D341Med (cell line): ENCODE data around the gene CDC37L1.
"Not testable (repeated sequence)": the region's sequence is repeated elsewhere in the genome, so short reads cannot be mapped to it uniquely, and the experiment has no call there.

ENCODE experiments used
- DNase-seq: peaks from one replicate; pipeline ENCODE4 v3.0.0; 2012; ENCODE audit warnings: low spot score

Gene CDC37L1

DNA sequence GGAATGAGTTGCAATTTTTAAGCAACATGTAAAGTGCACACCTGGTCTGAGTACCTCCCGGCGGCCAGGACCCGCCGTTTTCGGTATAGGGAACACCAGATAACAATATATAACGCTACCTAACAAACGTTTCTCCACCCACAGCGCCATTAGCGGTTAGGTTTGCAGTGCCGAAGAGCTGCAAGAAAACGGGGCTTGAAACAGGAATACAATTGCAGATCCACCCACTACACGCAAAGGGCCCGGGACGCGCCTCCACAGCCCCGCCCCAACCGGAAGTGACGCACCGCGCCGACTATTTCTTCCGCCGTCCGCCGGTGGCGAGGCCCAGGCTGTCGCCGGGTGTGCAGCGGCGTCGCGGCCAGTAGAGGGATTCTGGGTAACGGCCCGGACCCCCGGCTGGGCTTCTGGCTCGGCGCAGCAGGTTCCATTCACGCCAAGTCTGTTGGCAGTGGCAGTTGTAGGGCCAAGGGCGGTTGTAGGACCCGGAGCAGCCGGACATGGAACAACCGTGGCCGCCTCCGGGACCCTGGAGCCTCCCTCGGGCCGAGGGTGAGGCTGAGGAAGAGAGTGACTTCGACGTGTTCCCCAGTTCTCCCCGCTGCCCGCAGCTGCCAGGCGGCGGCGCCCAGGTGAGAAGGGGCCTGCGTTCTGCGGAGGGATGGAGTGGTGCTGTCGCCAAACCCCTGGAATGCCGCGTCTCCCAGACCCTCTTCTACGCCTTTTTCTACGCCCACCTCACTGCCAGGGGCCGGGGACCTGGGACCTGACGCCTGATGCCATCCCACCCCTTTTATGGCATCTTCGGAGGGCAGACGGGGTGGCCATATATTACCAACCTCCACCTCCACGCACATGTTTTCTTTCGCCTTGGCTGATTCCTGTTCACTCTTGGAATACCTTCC is at the start of gene CDC37L1:
Gene CDC37L1, plus strand, starts transcription at position 302 of the 905 bp plus-strand sequence. Its CDS starts 199 bp downstream, at position 501.
- peak; percentile 97 for DNase-seq

DNA sequence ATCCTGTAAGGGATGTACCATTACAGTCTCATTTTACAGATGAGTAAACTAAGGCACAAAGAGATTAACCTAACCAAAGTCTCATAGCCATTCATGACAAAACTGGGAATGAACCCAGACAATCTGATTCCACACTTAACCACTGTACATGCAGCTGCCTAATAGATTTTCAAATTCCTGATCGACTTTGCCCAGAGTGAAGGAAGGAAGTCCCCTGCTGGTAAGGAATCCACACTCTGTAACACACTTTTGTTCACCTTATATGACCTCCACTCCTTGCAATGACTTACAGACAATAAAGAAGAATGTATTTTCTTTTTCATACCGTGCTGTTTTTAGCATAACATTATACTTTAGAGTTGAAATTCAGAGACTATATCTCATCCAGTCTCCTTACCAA is 48.5 kb upstream of the CDC37L1 start:
- no peak for DNase-seq

DNA sequence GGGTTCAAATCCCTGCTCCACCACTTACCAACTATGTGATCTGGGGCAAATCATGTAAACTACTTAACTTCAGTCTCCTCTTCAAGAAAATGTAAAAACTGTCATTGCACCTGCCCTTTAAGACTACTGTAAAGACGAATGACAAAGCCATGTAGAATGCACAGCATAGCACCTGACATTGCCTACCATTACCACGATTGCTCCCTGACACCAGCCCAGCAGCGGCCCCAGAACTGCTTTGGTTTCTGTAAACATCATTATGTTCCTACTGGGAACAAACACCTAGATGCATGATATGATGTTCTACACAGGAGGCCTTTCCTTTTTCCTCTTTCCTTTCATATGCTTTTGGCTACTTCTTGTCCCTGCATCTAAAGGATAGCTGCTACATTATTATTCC is 40.4 kb upstream of the CDC37L1 start:
- no peak for DNase-seq

DNA sequence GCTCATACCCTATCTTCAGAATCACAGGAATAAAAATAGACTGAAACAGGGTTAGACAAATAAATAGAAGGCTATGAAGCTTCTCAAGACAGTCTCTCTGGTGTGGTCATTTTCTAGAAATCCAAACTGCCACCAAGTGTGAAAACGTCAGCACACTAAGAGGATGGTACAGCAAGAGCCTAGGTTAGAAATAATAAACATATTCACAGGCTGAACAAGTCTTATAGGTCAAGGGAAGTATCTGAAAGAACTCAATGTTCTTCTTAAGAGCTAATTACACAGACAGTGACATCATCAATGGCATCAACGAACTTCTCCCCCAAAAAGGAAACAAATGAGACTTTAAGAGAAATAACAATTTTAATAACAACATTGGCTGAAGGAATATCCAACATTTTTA is 39.9 kb upstream of the CDC37L1 start:
- DNase-seq: no peak

DNA sequence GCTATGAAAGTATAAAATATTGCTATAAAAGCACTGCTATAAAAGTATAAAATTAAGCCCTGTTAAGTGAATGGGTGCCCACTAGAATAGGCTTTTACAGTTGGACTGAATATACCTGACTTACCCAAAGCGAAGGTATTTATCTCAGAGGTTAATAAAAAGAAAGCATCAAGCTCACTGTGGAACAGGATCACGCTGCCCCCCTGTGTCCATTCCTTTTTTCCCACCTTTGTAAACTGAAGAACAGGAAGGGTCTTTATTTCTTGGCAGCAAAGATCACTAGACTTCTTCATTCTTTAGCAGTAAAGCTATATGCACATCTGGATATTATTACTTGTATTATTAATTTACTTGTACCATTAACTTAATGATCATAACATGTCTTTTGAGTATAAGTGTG is 39.3 kb upstream of the CDC37L1 start:
- peak; percentile 42 for DNase-seq

DNA sequence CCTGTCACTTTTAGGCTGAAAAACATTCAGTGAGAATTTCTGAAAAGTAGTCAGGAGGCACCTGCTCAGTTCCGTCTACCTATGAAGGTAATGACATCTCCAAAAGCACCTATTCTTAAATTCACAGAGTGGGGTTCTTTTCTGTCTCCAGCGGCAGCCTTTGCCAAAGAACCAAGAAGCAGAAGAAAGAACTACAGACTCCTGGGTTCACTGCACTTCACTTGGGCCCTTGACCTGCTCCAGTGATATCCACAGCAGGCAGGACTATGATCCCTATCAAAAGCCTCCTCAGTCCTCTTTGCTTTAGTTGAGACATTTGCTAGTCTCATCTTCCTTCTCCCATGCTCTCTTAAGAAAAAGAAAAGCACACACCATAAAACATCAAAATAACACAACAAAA is 37.0 kb upstream of the CDC37L1 start:
- DNase-seq: no peak

DNA sequence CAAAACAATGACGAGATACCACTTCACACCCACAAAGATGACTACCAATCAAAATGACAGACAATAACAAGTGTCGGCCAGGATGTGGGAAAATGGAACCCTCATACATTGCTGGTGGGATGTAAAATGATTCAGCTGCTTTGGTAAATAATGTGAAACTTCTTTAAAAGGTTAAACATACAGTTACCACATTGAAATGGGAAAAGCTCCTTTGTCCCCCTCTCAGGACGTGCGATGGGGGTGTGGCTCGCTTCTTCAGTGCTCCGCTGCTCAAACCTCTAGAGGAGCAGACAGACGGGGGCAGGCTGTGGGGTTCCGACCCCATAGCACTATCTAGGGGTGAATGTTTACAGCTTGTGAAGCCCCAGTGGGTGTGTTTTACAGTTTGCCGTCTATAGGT is 25.3 kb upstream of the CDC37L1 start:
- no peak for DNase-seq

DNA sequence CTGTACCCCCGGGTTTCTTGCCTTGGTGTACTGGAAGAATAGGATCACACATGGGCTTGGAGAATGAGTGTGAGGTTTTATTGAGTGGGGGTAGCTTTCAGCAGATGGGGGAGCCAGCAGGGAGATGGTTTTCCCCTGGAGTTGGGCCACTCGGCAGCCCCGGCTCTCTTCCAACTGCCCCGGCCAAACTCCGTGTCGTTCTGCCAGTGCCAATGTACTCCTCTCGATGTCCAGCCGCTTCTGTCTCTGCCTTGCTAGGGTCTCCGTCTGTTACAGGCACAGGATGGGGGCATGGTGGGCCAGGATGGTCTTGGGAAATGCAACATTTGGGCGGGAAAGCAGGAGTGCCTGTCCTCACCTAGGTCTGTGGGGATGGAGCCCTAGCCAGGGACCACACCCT is 24.8 kb upstream of the CDC37L1 start:
- DNase-seq: no peak

DNA sequence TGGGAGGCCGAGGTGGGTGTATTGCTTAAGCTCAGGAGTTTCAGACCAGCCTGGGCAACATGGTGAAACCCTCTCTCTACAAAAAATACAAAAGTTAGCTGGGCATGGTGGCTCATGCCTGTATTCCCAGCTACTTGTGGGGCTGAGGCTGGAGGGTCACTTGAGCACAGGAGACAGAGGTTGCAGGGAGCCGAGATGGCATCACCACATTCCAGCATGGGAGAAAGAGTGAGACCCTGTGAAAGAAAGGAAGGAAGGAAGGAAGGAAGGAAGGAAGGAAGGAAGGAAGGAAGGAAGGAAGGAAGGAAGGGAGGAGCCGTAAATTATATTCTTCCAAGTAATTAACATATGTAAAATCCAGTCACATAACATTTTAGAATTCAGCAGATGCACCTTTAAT is 23.2 kb upstream of the CDC37L1 start:
- DNase-seq: not testable (repeated sequence)

DNA sequence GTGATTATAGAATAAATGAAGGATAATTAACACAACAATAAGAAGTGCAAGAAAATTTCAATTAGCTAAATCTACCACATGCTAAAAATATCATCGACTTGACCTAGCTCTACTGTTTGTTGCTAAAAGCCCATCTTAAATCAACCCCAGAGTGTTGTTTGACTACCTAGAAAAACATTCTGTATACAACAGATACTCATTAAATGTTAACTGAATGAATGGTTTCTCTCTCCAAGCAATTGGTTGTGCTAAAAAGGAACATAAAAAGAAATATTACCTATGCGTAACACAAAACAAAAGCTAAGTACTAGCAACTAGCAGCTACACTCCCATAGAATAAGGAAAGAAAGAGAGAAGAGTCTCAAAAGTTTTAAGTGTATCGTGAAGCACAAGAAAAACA is 22.7 kb upstream of the CDC37L1 start:
- no peak for DNase-seq

DNA sequence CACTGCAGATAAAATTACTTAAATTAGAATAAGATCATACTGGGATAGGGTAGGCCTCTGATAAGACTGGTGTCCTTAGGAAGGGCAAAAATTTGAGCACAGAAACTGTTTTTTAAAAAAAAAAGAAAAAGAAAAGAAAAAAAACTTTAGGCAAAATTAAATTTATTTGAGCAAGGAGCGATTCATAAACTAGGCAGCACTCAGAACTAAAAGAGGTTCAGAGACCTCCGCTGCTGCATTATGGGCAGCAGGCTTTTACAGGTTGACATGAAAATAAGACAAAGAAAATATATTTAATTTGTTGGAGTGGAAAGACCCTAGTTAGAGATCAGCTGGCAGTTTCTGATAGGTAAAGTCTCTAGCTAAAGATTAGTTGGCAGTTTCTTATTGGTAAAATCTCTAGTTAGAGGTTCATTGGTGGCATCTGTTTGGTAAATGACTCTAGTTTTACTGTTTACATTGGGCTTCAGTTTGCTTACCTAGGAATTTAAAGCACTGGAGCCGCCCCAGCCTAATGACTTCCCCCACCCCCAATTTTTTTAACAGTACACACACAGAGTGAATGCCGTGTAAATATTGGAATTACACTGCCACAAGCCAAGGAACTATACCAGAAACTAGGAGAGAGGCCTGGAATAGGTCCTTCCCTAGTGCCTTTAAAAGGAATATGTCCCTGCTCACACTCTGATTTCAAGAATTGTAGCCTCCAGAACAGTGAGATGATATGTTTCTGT is 21.8 kb upstream of the CDC37L1 start:
- no peak for DNase-seq

DNA sequence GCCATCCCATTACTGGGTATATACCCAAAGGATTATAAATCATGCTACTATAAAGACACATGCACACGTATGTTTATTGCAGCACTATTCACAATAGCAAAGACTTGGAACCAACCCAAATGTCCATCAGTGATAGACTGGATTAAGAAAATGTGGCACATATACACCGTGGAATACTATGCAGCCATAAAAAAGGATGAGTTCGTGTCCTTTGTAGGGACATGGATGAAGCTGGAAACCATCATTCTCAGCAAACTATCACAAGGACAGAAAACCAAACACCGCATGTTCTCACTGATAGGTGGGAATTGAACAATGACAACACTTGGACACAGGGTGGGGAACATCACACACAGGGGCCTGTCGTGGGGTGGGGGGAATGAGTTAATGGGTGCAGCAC is 18.7 kb upstream of the CDC37L1 start:
- not testable (repeated sequence) for DNase-seq

DNA sequence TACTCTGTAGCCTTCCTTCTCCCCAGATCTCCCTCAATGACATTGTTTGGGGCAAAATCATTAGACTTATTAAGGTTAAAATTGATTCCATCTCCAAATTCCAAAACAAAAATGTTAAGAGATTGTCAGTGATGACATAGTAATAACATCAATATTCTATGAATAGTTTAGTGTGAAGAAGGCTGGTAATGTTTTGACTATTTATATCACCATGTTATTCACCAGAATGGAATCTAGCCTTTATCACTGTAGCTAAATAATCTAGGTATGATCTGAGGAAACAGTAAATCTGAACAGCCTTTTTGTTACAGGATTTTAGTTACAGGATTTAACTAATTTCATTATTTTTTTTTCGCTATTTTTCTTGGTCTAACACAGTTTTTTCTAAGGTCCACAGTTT is 18.2 kb upstream of the CDC37L1 start:
- no peak for DNase-seq

DNA sequence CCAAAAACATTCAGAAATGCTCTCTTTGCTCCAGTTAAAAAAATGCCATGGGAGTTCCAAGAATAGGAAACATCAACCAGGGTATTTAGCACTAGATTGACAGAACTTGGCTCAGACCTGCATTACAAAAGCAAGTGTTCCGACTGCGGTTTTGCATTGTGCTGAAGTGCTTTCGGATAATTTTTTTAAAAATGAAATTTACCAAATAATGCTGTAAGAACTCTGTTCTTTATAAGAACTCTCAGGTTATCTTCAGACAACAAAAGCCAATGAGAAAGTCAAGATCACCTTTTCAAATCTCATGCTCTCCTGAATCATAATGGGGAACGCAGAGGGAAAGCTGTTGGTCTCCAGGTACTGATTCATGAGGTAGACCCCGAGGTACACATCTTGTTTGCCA is 17.8 kb upstream of the CDC37L1 start:
- DNase-seq: no peak

DNA sequence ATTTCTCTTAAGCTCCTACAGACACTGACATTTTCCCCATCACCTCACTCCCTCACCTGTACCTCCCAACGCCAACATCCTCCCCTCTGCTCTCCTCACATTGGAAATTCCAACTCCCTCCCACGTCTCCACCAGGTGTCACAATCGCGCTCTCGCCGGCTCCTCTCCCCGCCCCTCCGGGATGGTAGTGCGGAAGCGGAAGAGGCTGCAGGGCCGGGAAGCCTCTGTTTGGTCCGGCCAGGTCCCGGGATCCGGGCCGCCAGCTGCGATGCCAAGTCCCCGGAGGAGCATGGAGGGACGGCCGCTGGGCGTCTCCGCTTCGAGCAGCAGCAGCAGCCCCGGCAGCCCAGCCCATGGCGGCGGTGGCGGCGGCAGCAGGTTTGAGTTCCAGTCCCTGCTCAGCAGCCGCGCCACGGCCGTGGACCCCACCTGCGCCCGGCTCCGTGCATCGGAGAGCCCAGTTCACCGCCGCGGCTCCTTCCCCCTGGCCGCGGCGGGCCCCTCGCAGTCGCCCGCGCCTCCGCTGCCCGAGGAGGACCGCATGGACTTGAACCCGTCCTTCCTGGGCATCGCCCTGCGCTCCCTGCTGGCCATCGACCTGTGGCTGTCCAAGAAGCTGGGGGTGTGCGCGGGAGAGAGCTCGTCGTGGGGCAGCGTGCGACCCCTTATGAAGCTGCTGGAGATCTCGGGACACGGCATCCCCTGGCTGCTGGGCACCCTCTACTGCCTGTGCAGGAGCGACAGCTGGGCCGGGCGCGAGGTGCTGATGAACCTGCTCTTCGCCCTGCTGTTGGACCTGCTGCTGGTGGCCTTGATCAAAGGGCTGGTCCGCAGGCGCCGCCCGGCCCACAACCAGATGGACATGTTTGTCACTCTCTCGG is 17.0 kb upstream of the CDC37L1 start, which contains the start of gene PLPP6:
Gene PLPP6, plus strand, starts transcription at position 187 of the 881 bp plus-strand sequence. Its CDS starts 82 bp downstream, at position 269.
- peak; percentile 92 for DNase-seq

DNA sequence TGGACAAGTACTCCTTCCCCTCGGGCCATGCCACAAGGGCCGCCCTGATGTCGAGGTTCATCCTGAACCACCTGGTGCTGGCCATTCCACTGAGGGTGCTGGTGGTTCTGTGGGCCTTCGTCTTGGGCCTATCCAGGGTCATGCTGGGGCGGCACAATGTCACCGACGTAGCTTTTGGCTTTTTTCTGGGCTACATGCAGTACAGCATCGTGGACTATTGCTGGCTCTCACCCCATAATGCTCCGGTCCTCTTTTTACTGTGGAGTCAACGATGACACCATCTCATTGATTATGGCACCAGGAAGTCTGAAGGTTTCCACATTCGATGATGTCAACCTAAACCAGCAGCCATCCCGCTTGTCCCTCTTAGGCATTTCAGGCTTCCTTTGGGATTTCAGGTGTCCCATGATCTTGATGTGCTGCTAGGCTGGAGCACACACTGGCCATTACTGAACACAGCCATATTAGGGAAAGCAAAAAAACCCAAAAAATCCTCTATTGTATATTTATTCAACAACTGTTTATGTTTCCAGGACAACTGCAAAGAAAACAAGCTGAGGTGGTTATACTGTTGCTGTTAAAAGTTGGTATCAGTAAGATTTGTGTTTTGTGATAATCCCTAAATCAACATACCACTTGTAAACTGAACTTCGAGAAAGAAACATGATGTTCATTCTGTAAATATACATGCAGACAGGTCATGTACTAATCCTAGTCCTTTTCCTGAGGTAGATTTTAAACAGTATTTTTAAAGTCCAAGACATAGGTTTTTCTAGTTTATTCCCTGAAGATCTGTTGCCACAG is 16.2 kb upstream of the CDC37L1 start:
- no peak for DNase-seq

DNA sequence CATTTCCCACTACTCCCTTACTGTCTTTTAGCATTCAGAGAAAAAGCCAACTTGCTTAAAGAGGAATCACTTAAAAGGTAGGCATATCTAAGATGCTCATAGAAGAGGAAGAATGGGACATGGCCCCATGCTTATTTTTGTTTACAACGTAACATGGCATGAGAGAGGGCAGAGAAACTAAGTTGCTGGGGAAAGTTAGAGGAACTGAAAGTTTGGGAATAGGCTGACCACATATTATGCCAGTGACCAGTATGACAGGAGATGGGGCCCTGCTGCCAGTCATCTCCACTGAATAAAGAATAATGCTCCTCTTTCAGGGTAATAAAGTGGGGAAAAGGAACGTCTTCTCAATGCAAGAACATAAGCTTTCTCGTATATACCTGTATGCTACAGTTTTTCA is 15.4 kb upstream of the CDC37L1 start:
- DNase-seq: no peak

DNA sequence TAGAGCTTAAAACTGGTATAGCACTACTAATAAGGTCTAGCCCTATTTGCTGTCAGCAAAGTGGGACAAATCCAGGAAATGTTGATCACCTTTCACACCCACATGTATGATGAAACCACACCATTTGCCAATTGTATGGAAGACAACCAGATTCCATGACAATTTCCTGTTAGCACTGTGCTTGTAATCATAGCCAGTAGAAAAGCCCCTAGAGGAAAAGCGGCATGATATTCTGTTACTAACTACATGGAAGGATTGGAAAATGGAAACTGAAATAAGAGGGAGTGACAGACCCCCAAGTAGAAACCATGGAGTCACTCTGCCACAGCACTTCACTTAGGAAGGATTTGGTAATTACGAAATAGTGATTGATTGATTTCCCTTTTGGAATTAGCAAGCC is 14.0 kb upstream of the CDC37L1 start:
- DNase-seq: no peak

DNA sequence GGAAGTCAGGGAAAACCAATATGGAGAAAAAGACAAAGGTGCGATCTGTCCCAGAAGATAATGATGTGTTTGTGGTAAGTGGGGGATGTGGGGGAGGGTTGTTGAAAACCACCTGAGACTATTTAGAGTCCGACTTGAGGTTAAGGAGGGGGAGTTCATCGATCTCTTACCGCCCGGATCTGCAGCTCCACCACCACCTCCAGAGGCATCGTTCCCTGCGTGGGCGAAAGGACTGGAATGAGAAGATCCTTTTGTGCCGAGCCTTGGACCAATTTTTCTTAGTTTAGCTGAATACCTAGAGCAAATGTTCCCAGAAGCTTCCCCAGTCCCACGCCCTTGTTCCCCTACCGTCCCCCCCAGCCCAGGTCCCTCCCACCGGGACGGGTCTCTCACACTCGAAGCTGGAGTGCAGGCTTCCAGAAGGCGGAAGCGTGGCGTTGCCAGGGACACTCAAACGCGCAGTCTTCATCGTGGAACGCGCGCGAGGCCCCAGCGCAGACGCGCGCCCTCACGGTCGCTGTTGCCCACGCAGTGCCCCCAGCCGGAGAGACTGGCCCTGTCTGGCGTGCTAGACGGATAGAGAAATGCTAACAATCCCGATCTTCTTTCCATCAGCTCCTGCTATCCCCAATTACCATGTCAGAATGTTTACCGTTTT is 13.2 kb upstream of the CDC37L1 start, which contains the start of gene SPATA6L:
Gene SPATA6L, minus strand, starts transcription at position 439 of the 658 bp plus-strand sequence. Its CDS starts 230 bp downstream, at position 209.
- DNase-seq: peak; percentile 28

DNA sequence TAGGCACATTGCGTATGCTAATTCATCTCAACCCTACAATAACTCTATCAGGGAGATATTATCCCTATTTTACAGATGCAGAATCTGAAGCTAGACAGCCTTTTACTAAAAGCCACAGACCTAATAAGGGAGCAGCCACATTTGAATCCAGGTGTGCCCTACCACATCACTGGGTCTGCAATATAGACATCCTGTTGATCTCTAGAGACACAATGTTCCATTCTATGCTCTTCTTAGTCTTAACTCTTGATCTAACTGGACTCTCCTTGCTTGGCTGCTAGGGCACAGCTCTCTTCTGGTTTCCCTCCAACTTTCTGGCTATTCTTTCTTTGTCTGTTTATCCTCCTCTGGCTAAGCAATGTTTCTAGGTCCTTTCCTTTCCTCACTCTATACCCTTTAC is 11.7 kb upstream of the CDC37L1 start:
- DNase-seq: no peak

DNA sequence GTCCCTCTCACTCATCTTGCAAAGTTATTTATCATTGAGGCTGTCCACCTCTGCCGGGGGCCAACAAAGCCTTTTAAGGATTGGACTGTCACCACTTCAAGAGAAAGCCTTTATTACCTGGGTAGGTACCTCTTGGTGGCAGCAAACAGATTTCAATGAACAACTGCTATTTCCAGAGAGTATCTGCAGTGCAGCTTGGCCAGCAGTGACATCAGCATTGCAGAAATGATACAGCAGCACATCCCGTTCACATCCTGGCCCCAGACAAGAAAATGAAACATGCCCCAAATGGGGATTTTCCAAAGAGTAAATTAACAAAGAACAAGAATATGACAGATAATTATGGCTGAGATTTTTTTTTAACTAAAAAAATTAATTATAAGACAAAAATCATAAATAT is 10.8 kb upstream of the CDC37L1 start:
- DNase-seq: no peak
